ENCODE results near the gene PDGFA. TPM values are rescaled to one million over a fixed set of nuclear protein-coding genes. Genes with fewer than 3 reads are reported as not detected.

The PDGFA gene
- polyA plus RNA-seq, 5 donors: 30.4 to 47.4 (median 40.8) TPM

DNA sequence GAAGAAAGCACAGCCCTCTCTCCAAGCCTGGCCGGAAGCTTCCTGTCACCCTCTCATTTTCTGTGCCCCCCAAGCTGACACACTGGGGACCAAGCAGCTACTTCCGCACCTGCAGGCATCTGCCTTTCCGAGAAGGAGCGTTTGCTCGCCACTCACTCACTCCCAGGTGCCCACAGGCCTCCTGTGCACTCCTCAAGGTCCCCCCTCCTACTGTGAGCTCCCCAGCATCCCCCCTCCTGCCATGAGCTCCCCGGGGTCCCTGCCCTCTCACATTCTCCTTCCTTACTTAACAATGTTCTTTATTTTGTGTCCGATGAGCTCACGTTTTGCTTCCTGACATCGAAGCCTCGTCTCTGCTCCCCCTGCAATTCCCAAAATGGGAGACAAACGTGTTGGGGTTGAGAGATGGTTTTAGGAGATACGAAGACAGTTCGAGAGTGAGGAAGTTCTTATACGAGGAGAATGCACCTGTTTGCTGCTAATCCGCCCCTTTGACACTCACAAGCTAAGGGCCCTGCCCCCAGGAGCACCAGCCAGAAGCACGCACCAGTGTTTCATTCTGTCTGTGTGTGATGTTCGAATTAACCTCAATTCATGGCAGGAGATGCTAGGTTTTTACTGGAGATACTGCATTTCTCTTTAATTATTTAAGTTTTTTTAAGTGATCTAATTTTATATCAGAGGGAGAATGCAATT is 70.2 kb downstream of the PDGFA start:
- DNase-seq: no peak

GRCh38 chr7:447523-447922 is 72.1 kb downstream of the PDGFA start:
- no peak for DNase-seq

Other genes starting within 250 kb of the PDGFA start
- not detected for gene FOXL3, start 229.7 kb downstream of the PDGFA start, polyA plus RNA-seq (ENCODE audit: insufficient read depth in 1 of 5, insufficient read length in 5 of 5, low replicate concordance in 1 of 5)
- gene DNAAF5, start 206.9 kb upstream of the PDGFA start, polyA plus RNA-seq (ENCODE audit: insufficient read depth in 1 of 5, insufficient read length in 5 of 5, low replicate concordance in 1 of 5): 10 to 100 TPM; 21.7 to 27.9 (median 24.6) TPM
- 10 to 100 TPM; 28.8 to 46.7 (median 34.7) TPM for gene PRKAR1B, start 207.4 kb upstream of the PDGFA start, polyA plus RNA-seq (ENCODE audit: insufficient read depth in 1 of 5, insufficient read length in 5 of 5, low replicate concordance in 1 of 5)